ENCODE results near the gene RASGRP4.
A peak's percentile ranks its signal among the peaks of the same experiment; 100 is the strongest.
"Not testable (repeated sequence)": the region's sequence is repeated elsewhere in the genome, so short reads cannot be mapped to it uniquely, and the experiment has no call there.

RASGRP4 gene

DNA sequence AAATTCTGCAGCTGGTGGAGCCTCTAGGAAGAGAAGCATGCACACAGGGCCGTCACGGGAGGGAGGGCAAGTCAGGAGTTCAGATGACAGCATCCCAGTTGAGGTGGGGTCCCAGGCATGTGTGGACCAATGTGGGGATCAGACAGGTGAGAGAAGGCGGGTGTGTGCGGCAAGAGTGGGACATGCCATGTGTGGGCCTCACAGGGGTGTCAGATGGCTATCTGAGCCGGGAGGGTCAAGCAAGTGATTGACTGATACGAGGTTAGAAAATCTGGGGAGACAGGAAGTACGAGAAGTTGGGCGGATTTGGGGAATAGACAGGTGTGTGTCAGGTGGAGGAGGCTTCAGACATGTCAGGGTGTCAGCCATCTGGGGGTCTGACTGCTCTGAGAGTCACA is 8.9 kb downstream of the RASGRP4 start:
- DNase-seq (ENCODE audit: low spot score): no peak

DNA sequence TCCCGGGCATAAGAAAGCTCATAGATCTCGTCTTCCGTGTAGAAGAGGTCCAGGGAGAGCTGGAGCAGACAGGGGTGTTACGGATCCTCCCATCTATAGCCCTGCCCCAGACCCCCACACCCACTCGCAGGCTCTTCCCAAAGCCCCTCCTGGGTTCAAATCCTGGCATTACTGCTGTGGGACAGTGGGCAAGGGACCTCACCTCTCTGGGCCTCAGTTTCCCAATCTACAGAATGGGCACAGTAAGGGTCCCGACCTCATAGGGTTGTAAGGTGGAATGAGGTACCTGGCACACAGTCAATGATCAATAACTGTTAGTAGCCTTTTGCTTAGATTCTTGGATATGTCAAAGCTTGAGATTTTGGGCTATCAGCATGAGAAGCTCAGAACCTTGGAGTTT is 12.6 kb downstream of the RASGRP4 start:
- DNase-seq (ENCODE audit: low spot score): no peak

GRCh38 chr19:38412961-38413360 is 13.1 kb downstream of the RASGRP4 start:
- DNase-seq (ENCODE audit: low spot score): no peak

DNA sequence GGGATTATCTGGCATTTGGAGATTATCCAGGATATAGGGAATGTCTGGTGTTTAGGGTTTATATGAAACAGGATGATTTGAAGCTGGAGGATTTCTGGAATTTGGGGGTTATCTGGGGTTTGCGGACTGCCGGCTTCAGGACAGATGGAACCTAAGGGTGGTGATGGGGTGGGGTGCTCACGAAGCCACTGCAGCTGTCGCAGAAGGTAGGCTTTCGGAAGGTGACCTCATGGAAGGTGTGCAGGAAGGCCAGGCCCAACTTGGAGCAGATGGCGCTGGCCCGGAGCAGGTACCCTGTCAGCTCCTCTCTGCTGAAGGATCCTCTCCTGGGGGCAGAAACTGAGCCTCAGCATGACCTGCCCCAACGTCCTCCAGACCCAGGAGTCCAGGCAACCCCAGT is 13.5 kb downstream of the RASGRP4 start:
- DNase-seq (ENCODE audit: low spot score): no peak

- DNase-seq (ENCODE audit: low spot score): not testable (repeated sequence)
Observed at GRCh38 chr19:38411898-38412297, 14.1 kb downstream of the RASGRP4 start.

GRCh38 chr19:38411041-38411712 is 14.8 kb downstream of the RASGRP4 start:
- DNase-seq (ENCODE audit: low spot score): no peak

GRCh38 chr19:38410407-38410806 is 15.6 kb downstream of the RASGRP4 start:
- not testable (repeated sequence) for DNase-seq (ENCODE audit: low spot score)

- peak; percentile 28 for DNase-seq (ENCODE audit: low spot score)
Observed at GRCh38 chr19:38409631-38410133, 16.3 kb downstream of the RASGRP4 start.

- no peak for DNase-seq (ENCODE audit: low spot score)
Observed at GRCh38 chr19:38405276-38405675, 20.7 kb downstream of the RASGRP4 start.

DNA sequence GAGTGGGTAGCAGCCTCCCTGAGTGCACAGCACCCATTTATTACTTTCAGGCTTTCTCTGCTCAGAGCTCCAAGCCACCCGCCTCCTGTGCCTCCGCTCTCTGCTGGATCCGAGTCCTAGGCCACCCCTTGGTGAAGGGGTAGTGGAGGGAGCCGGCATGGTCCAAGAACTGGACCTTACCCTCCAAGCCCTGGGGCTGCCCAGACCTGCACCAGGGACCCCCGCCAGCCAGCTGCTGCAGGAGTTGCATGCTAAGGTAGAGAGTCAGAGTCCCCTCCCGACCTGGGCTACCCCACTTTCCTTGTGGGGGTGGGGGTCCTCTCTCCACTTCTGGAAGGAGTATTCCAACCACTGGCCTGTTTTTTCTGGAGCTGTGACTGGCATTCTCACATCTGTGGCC is 21.2 kb downstream of the RASGRP4 start:
- DNase-seq (ENCODE audit: low spot score): no peak

- peak; percentile 97 for DNase-seq (ENCODE audit: low spot score)
Observed at GRCh38 chr19:38402967-38403674, 22.9 kb downstream of the RASGRP4 start, which contains the start of gene FAM98C. TSS of gene FAM98C (plus strand) at chr19:38403093. CDS start at chr19:38403154, 61 bp downstream.

DNA sequence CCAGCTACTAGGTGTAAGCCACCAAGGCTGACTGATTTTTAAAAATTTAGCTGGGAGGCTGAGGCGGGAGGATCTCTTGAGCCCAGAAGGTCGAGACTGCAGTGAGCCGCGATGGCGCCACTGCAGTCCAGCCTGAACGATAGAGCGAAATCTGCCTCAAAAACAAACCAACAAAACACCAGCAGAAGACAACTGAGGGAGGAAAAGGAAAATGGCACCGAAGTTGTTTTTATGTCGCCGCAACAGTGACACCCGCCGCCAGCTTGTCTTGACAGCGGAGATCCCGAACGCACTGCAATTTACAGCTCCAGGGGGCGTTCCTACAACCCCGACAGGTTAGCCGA is 23.4 kb downstream of the RASGRP4 start:
- no peak for DNase-seq (ENCODE audit: low spot score)

DNA sequence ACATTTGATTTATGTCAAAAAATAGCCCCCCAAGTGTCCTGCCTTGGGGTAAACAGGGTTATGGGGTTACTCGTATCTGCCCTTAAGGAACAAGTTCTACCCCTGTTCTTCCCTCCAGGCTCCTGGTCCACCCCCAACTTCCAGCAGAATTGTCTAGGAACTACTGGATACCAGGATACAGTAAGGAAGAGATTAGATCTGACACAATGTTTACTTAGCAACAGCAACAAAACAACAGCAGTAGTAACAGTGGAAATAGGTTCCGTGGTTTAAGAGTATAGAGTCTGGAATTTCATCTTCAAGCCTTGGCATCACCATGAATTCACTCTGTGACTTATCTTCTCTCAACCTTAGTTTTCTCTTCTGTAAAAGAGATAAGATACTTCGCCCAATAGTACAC is 24.9 kb downstream of the RASGRP4 start:
- peak; percentile 53 for DNase-seq (ENCODE audit: low spot score)

- DNase-seq (ENCODE audit: low spot score): no peak
Observed at GRCh38 chr19:38400361-38400760, 25.7 kb downstream of the RASGRP4 start.

GRCh38 chr19:38399537-38399936 is 26.5 kb downstream of the RASGRP4 start:
- no peak for DNase-seq (ENCODE audit: low spot score)

GRCh38 chr19:38399081-38399480 is 26.9 kb downstream of the RASGRP4 start:
- no peak for DNase-seq (ENCODE audit: low spot score)

GRCh38 chr19:38395381-38396114 is 30.5 kb downstream of the RASGRP4 start:
- no peak for DNase-seq (ENCODE audit: low spot score)

DNA sequence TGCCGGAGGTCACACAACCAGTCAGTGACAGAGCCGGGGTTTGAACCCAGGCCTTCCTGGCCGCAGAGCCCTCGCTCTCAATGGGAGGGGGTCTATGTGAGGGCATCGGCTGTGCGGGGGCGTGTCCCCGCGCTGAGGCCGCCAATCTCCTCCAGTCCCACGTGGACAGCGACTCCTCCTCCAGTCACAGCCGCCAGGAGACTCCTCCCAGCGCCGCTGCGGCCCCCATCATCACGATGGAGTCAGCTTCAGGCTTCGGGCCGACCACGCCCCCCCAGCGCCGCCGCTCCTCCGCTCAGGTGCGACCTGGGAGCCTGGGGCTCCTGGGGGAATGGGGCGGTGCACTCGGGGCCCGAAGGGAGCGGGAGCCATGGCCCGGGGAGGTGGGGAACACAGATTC is 31.5 kb downstream of the RASGRP4 start:
- DNase-seq (ENCODE audit: low spot score): peak; percentile 44

DNA sequence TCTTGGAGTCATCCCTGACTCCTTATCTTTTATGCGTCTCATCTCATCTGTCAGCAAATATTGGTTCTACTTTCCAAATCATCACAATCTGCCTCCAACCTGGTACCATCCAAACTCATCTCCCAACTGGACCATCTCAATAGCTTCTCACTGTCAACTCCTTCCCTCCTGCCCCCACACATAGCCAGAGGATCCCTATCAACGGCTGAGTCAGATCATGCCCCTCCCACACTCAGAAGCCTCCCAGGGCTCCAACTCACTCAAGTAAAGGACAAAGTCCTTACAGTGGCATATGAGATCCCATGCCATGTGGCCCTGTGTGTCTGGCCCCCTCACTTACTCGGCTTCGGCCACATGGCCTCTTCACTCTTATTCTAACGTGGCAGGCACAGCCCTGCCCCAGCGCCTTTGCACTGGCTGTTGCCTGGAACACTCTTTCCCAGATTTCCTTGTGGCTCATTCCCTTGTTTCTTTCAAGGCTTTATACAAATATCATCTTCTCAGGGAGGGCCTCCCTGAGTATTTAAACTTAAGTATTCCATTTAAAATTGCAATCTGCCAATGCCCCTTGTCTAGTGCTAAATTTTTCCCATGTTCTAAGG is 33.2 kb downstream of the RASGRP4 start:
- DNase-seq (ENCODE audit: low spot score): peak; percentile 49

DNA sequence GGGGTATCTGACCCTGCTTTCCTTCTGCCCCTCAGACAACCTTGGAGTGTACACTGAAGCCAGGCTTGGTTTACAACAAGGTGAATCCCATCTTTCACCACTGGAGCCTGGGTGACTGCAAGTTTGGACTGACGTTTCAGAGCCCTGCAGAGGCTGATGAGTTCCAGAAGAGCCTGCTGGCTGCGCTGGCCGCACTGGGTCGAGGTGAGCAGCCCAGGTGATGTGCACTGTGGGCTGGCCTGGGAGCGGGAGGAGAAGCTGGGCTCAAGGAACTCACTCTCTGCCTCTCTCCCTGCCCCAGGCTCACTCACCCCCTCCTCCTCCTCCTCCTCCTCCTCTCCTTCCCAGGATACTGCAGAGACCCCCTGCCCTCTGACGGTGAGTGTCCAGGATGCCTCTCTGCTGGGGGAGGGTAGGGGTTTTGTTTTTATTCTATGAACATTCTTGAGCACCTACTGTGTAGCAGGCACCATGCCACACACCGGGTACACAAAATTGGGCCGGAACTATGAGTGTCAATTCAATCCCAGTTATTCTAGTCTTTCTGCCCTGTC is 34.0 kb downstream of the RASGRP4 start:
- DNase-seq (ENCODE audit: low spot score): no peak

- DNase-seq (ENCODE audit: low spot score): no peak
Observed at GRCh38 chr19:38389957-38390924, 35.8 kb downstream of the RASGRP4 start.
